Measurements from ENCODE around the gene IL12RB2. TPM values are rescaled to one million over a fixed set of nuclear protein-coding genes. Genes with fewer than 3 reads are reported as not detected.

IL12RB2 gene
- total RNA-seq, 1 experiment from 2014 or later: 0.22 TPM

GRCh38 chr1:67439277-67440029, 131.8 kb downstream of the IL12RB2 start:
- Histone ChIP-seq H3K27ac (ENCODE audit: low read depth, low read length) (no peak overlapping the region), H3K4me2 (ENCODE audit: low read length) (no peak overlapping the region), H3K4me3 (replicated peaks in 1 of 2; ENCODE audit: low read depth in 1 of 2, low read length in 2 of 2) (no peak overlapping the region), H3K27me3 (ENCODE audit: insufficient read depth, low read length) (no peaks in the 10 kb centered on the region), H3K4me1 (ENCODE audit: control insufficient read depth in 1 of 2, insufficient read depth in 2 of 2, low read length in 2 of 2) (0 out of 4 replicates have a peak, but pooled peaks cover 0 to 3% of the 10 kb centered on the region in 2 experiments), H3K9me2 (ENCODE audit: insufficient read depth) (no peaks in the 10 kb centered on the region), H3K36me3 (ENCODE audit: control insufficient read depth in 1 of 2, insufficient read depth in 2 of 2, low read length in 2 of 2) (no peaks in the 10 kb centered on the region), H2AFZ (ENCODE audit: low read depth, low read length, poor library complexity, severe bottlenecking) (no peak overlapping the region), H3K9me3 (ENCODE audit: control insufficient read depth in 1 of 2, insufficient read depth in 1 of 2, low read depth in 1 of 2, low read length in 2 of 2) (no peaks in the 10 kb centered on the region), H3K79me2 (ENCODE audit: insufficient read depth, low read length) (no peaks in the 10 kb centered on the region), H4K20me1 (ENCODE audit: insufficient read depth) (no peaks in the 10 kb centered on the region), H3K9ac (ENCODE audit: low read length) (no peak overlapping the region)
- DNase-seq (ENCODE audit: low read depth, low spot score) (no peak), ATAC-seq (no peak)
- POLR2A ChIA-PET: interaction anchor here (2.9 kb wide), 1 partner anchor 9 kb away, joined by 9 read pairs; the partner anchor contains the start of gene SERBP1
- BruUV-seq (replicated peaks): no TSS peak
- intact Hi-C loops (cut with micrococcal nuclease): no loop called here
- CTCF ChIA-PET: no interaction called here
- RAD21 ChIA-PET (ENCODE audit: low non-redundant PET in 1 of 2, low total read pairs in 2 of 2, uncharacterized antibody in 2 of 2, unreplicated experiment in 2 of 2): no interaction called here
- TF ChIP-seq, protein P1, sequence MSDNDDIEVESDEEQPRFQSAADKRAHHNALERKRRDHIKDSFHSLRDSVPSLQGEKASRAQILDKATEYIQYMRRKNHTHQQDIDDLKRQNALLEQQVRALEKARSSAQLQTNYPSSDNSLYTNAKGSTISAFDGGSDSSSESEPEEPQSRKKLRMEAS (IDR thresholded peaks at IDR 0.05): no peak
- TF ChIP-seq POLR2A (IDR thresholded peaks at IDR 0.05; ENCODE audit: borderline replicate concordance, extremely low read depth, insufficient read depth, insufficient read length): no peak

- no peak overlapping the region for H2AFZ ChIP-seq (ENCODE audit: low read depth, low read length, poor library complexity, severe bottlenecking)
- H3K4me1 ChIP-seq (ENCODE audit: control insufficient read depth in 1 of 2, insufficient read depth in 2 of 2, low read length in 2 of 2): 0 out of 4 replicates have a peak, but pooled peaks cover 0 to 3% of the 10 kb centered on the region in 2 experiments
- no peaks in the 10 kb centered on the region for H4K20me1 ChIP-seq (ENCODE audit: insufficient read depth)
- ChIA-PET CTCF (no interaction called here), POLR2A (interaction anchor here (2.9 kb wide), 1 partner anchor 10 kb away, joined by 9 read pairs; the partner anchor contains the start of gene SERBP1), RAD21 (ENCODE audit: low non-redundant PET in 1 of 2, low total read pairs in 2 of 2, uncharacterized antibody in 2 of 2, unreplicated experiment in 2 of 2) (no interaction called here)
- H3K4me3 ChIP-seq (replicated peaks in 1 of 2; ENCODE audit: low read depth in 1 of 2, low read length in 2 of 2): no peak overlapping the region
- TF ChIP-seq ZFX (IDR thresholded peaks at IDR 0.05): no peak
- TF ChIP-seq JUND (IDR thresholded peaks at IDR 0.05): no peak
- TF ChIP-seq REST (IDR thresholded peaks at IDR 0.05; ENCODE audit: low read depth): no peak
- TF ChIP-seq ZBTB33 (IDR thresholded peaks at IDR 0.05; ENCODE audit: extremely low read depth, insufficient replicate concordance, low read length): no peak
- no peak for TF ChIP-seq EGR1 (IDR thresholded peaks at IDR 0.05; ENCODE audit: low read depth)
- TF ChIP-seq CEBPB (IDR thresholded peaks at IDR 0.05; ENCODE audit: low read depth): no peak
- no peak overlapping the region for H3K4me2 ChIP-seq (ENCODE audit: low read length)
- intact Hi-C loops (cut with micrococcal nuclease): no loop called here
- H3K36me3 ChIP-seq (ENCODE audit: control insufficient read depth in 1 of 2, insufficient read depth in 2 of 2, low read length in 2 of 2): no peaks in the 10 kb centered on the region
- no peak for DNase-seq (ENCODE audit: low read depth, low spot score)
- BruUV-seq (replicated peaks): no TSS peak
- no peaks in the 10 kb centered on the region for H3K9me2 ChIP-seq (ENCODE audit: insufficient read depth)
- no peaks in the 10 kb centered on the region for H3K9me3 ChIP-seq (ENCODE audit: control insufficient read depth in 1 of 2, insufficient read depth in 1 of 2, low read depth in 1 of 2, low read length in 2 of 2)
- H3K27ac ChIP-seq (ENCODE audit: low read depth, low read length): no peak overlapping the region
- H3K79me2 ChIP-seq (ENCODE audit: insufficient read depth, low read length): no peaks in the 10 kb centered on the region
- no peaks in the 10 kb centered on the region for H3K27me3 ChIP-seq (ENCODE audit: insufficient read depth, low read length)
- ATAC-seq: no peak
- no peak overlapping the region for H3K9ac ChIP-seq (ENCODE audit: low read length)
Observed at GRCh38 chr1:67440339-67440738, 132.7 kb downstream of the IL12RB2 start.
